ENCODE results near the gene SLC6A11. TPM values are rescaled to one million over a fixed set of nuclear protein-coding genes. Genes with fewer than 3 reads are reported as not detected.

SLC6A11 gene
- total RNA-seq: 2.6 to 3.3 TPM (median 2.7 TPM) in 3 replicates

- H3K9me3 Mint-ChIP-seq: no peaks in the 10 kb centered on the region
- H3K27me3 Mint-ChIP-seq (ENCODE audit: low read depth): peaks cover 80% of the 10 kb centered on the region
- no peak within 1 kb of the TSS for H3K27ac Mint-ChIP-seq
- TF ChIP-seq, protein P1, sequence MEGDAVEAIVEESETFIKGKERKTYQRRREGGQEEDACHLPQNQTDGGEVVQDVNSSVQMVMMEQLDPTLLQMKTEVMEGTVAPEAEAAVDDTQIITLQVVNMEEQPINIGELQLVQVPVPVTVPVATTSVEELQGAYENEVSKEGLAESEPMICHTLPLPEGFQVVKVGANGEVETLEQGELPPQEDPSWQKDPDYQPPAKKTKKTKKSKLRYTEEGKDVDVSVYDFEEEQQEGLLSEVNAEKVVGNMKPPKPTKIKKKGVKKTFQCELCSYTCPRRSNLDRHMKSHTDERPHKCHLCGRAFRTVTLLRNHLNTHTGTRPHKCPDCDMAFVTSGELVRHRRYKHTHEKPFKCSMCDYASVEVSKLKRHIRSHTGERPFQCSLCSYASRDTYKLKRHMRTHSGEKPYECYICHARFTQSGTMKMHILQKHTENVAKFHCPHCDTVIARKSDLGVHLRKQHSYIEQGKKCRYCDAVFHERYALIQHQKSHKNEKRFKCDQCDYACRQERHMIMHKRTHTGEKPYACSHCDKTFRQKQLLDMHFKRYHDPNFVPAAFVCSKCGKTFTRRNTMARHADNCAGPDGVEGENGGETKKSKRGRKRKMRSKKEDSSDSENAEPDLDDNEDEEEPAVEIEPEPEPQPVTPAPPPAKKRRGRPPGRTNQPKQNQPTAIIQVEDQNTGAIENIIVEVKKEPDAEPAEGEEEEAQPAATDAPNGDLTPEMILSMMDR (IDR thresholded peaks at IDR 0.05; ENCODE audit: unreplicated experiment): no peak
- H3K4me1 Mint-ChIP-seq: peaks cover 9% of the 10 kb centered on the region
- peak within 1 kb of the TSS; percentile 60 for H3K4me3 Mint-ChIP-seq
- DNase-seq (ENCODE audit: low spot score in 2 of 2, unreplicated experiment in 2 of 2): peak in 1 of 2 experiments; percentile 54
- no peaks in the 10 kb centered on the region for H3K36me3 Mint-ChIP-seq
Measured at GRCh38 chr3:10816019-10816862, at the start of gene SLC6A11. TSS of gene SLC6A11 (plus strand) at chr3:10816228. CDS start at chr3:10816266, 38 bp downstream.

- H3K4me3 Mint-ChIP-seq: no peak overlapping the region
- no peak for DNase-seq (ENCODE audit: low spot score in 2 of 2, unreplicated experiment in 2 of 2)
- H3K36me3 Mint-ChIP-seq: no peaks in the 10 kb centered on the region
- no peak overlapping the region for H3K27ac Mint-ChIP-seq
- H3K9me3 Mint-ChIP-seq: peaks cover 6% of the 10 kb centered on the region
- TF ChIP-seq, protein P1 (IDR thresholded peaks at IDR 0.05; ENCODE audit: unreplicated experiment): no peak
- H3K27me3 Mint-ChIP-seq (ENCODE audit: low read depth): peaks cover 45% of the 10 kb centered on the region
- no peaks in the 10 kb centered on the region for H3K4me1 Mint-ChIP-seq
Measured at GRCh38 chr3:10768708-10769394, 47.2 kb upstream of the SLC6A11 start.

DNA sequence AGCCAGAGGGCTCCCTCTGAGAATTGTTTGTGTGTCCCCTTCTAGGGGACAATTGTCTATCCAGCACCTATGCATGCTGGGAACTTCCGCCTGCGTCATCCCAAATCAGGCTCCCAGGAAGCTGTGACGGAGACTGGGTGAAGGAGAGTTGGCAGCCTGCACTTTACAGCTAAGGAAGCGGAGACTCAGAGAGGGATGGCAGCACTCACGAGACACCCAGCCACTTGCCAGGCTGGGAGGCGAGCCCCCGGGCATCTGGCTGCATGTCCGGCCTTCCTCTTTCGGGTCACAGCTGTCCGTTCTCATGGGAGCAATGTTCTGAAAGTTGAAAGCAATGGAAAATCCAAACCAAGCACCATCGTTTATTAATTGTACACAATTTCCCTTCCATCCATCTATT, 45.5 kb upstream of the SLC6A11 start:
- peaks cover 6% of the 10 kb centered on the region for H3K9me3 Mint-ChIP-seq
- no peaks in the 10 kb centered on the region for H3K4me1 Mint-ChIP-seq
- no peak overlapping the region for H3K4me3 Mint-ChIP-seq
- DNase-seq (ENCODE audit: low spot score in 2 of 2, unreplicated experiment in 2 of 2): no peak
- TF ChIP-seq, protein P1 (IDR thresholded peaks at IDR 0.05; ENCODE audit: unreplicated experiment): no peak
- no peak overlapping the region for H3K27ac Mint-ChIP-seq
- no peaks in the 10 kb centered on the region for H3K36me3 Mint-ChIP-seq
- peaks cover 62% of the 10 kb centered on the region for H3K27me3 Mint-ChIP-seq (ENCODE audit: low read depth)

DNA sequence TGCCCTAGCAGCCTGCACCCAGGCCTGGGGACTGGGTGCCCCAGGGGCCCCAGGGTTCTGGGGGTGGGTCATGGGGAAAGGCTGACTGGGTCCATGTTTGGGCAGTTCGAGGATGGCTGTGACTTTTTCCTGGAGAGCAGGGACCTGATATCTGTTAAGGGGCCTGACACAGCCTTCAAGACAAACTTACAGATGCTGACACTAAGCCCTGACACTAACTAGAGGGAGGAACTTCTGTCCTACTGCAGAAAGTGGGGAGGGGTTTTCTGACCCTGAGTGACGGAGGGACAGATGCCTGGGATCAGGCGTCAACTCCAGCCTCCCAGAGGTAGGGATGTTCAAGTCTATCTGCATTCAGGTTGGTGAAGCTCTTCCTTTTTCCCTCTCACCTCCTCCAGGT, 45.0 kb upstream of the SLC6A11 start:
- Mint-ChIP-seq H3K27me3 (ENCODE audit: low read depth) (peaks cover 65% of the 10 kb centered on the region), H3K4me3 (no peak overlapping the region), H3K36me3 (no peaks in the 10 kb centered on the region), H3K4me1 (no peaks in the 10 kb centered on the region), H3K27ac (no peak overlapping the region), H3K9me3 (peaks cover 6% of the 10 kb centered on the region)
- TF ChIP-seq, protein P1 (IDR thresholded peaks at IDR 0.05; ENCODE audit: unreplicated experiment): no peak
- no peak for DNase-seq (ENCODE audit: low spot score in 2 of 2, unreplicated experiment in 2 of 2)

- TF ChIP-seq, protein P1 (IDR thresholded peaks at IDR 0.05; ENCODE audit: unreplicated experiment): no peak
- Mint-ChIP-seq H3K4me3 (no peak overlapping the region), H3K4me1 (no peaks in the 10 kb centered on the region), H3K36me3 (no peaks in the 10 kb centered on the region), H3K9me3 (peaks cover 6% of the 10 kb centered on the region), H3K27me3 (ENCODE audit: low read depth) (peaks cover 71% of the 10 kb centered on the region), H3K27ac (no peak overlapping the region)
- DNase-seq (ENCODE audit: low spot score in 2 of 2, unreplicated experiment in 2 of 2): no peak
Measured at GRCh38 chr3:10771486-10772270, 44.4 kb upstream of the SLC6A11 start.

Data from mesothelial cell of epicardium (in vitro differentiated cells).